Common myeloid progenitor, CD34-positive (primary cell): ENCODE measurements around the gene RELCH.
A peak's percentile ranks its signal among the peaks of the same experiment; 100 is the strongest.

Source experiments
- CTCF ChIA-PET: fragments of 350-600 bp; sonication (Branson Sonifier 250); formaldehyde crosslinking; loops from one replicate; lab custom pipeline; 2021; ENCODE audit warnings: antibody characterized with exemption; lab: Charles Lee
- POLR2A ChIA-PET: fragments of 350-600 bp; sonication (Branson Sonifier 250); formaldehyde crosslinking; loops from one replicate; lab custom pipeline; 2021; ENCODE audit warnings: antibody characterized with exemption; lab: Charles Lee
- DNase-seq, 3 donors: peaks; one replicate each; pipeline versions ENCODE4 v3.0.0 to v3.0.0-alpha.2; 2013
- H3K27ac ChIP-seq, 2 experiments: 1 replicate in 1 of 2; 2 replicates in 1 of 2; pipeline ENCODE4 v1.7.0; 2013; ENCODE audit warnings: inconsistent platforms in 2 of 2, low read length in 2 of 2, mild to moderate bottlenecking in 2 of 2, low read depth in 1 of 2, moderate library complexity in 1 of 2; ENCODE audit not compliant: severe bottlenecking in 2 of 2, insufficient read depth in 1 of 2, poor library complexity in 1 of 2
- H3K27me3 ChIP-seq, 5 experiments: replicated peaks in 2 of 5; 1 replicate in 3 of 5; 2 replicates in 2 of 5; pipeline versions ENCODE4 v1.6.1 to v1.7.0; 2013; ENCODE audit warnings: low read length in 4 of 5, mild to moderate bottlenecking in 2 of 5, moderate library complexity in 2 of 5, inconsistent platforms in 1 of 5; ENCODE audit not compliant: insufficient read depth in 5 of 5, control insufficient read depth in 4 of 5
- H3K36me3 ChIP-seq, 4 experiments: 1 replicate in 2 of 4; 2 replicates in 2 of 4; pipeline versions ENCODE4 v1.6.1 to v1.7.0; 2013; ENCODE audit warnings: low read length in 3 of 4, control low read depth in 1 of 4, mild to moderate bottlenecking in 1 of 4; ENCODE audit not compliant: control insufficient read depth in 4 of 4, insufficient read depth in 4 of 4
- H3K4me1 ChIP-seq, 4 experiments: 1 replicate in 3 of 4; 2 replicates in 1 of 4; pipeline versions ENCODE4 v1.6.1 to v1.7.1; 2013; ENCODE audit warnings: low read length in 3 of 4, mild to moderate bottlenecking in 3 of 4, control low read depth in 1 of 4, inconsistent platforms in 1 of 4, moderate library complexity in 1 of 4; ENCODE audit not compliant: control insufficient read depth in 4 of 4, insufficient read depth in 4 of 4; ENCODE audit errors: control extremely low read depth in 1 of 4
- H3K4me3 ChIP-seq, 7 experiments: 1 replicate in 4 of 7; 2 replicates in 3 of 7; pipeline versions ENCODE4 v1.5.1 to v1.7.0; 2013; ENCODE audit warnings: mild to moderate bottlenecking in 7 of 7, low read length in 6 of 7, moderate library complexity in 6 of 7, inconsistent platforms in 2 of 7, low read depth in 2 of 7, control low read depth in 1 of 7; ENCODE audit not compliant: insufficient read depth in 4 of 7, control insufficient read depth in 1 of 7; ENCODE audit errors: extremely low read depth in 1 of 7
- H3K9me3 ChIP-seq, 5 experiments: 1 replicate in 4 of 5; 2 replicates in 1 of 5; pipeline versions ENCODE4 v1.6.1 to v1.7.1; 2013; ENCODE audit warnings: low read length in 4 of 5, mild to moderate bottlenecking in 2 of 5, inconsistent platforms in 1 of 5, low read depth in 1 of 5, moderate library complexity in 1 of 5; ENCODE audit not compliant: control insufficient read depth in 4 of 5, insufficient read depth in 2 of 5; ENCODE audit errors: control extremely low read depth in 1 of 5
- WGBS: methylation state at CpG from one replicate; pipeline ENCODE4 v1.1.5; 2013; ENCODE audit not compliant: insufficient coverage; 5-methylcytosine and 5-hydroxymethylcytosine counted together

RELCH gene

GRCh38 chr18:62172298-62172697 is 14.8 kb upstream of the RELCH start:
- H3K36me3 ChIP-seq, result peaks cover 0 to 4% (median 0%) of the 10 kb centered on the region in 4 experiments

DNA sequence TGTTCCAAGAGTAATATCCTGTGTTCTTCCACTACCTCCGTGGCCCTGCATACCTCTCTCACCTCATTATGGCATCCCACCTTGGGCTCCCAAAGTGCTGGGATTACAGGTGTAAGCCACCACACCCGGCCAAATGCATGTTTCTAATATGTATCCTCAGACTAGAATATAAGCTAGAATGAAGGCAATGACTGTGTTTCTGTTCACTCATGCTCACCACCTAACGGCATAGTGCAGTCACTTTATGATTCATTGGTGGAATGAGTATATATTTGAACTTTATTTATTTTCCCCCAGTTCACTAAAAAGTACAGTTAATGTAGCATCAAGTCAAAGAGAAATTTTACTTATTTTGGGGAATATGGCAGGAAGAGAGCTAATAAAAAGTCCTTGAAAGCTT is 11.5 kb upstream of the RELCH start:
- ChIA-PET CTCF (interaction anchor here (1.8 to 3.1 kb wide), 3 partner anchors 10 to 75 kb away, joined by 6 to 8 read pairs (median 7); partner anchors contain the start of genes PIGN and RELCH), POLR2A (no interaction called here)
- no peak for DNase-seq
- H3K4me3 ChIP-seq, result no peak overlapping the region
- H3K4me1 ChIP-seq, result peaks cover 0 to 7% (median 3%) of the 10 kb centered on the region in 4 experiments
- no peaks in the 10 kb centered on the region for H3K27me3 ChIP-seq
- peaks cover 0 to 2% (median 0%) of the 10 kb centered on the region in 5 experiments for H3K9me3 ChIP-seq
- 100% methylated on average over 1 of the region's 3 CpGs for WGBS
- no peak overlapping the region for H3K27ac ChIP-seq
- peaks cover 0 to 6% (median 3%) of the 10 kb centered on the region in 4 experiments for H3K36me3 ChIP-seq

More at GRCh38 chr18:62172298-62172697, 14.8 kb upstream of the RELCH start:
- Histone ChIP-seq H3K27ac (no peak overlapping the region), H3K4me3 (no peak overlapping the region), H3K9me3 (peaks cover 0 to 3% (median 0%) of the 10 kb centered on the region in 5 experiments), H3K27me3 (no peaks in the 10 kb centered on the region), H3K4me1 (peaks cover 0 to under 1% (median 0%) of the 10 kb centered on the region in 4 experiments)
- ChIA-PET POLR2A (no interaction called here), CTCF (no interaction called here)
- no peak for DNase-seq

DNA sequence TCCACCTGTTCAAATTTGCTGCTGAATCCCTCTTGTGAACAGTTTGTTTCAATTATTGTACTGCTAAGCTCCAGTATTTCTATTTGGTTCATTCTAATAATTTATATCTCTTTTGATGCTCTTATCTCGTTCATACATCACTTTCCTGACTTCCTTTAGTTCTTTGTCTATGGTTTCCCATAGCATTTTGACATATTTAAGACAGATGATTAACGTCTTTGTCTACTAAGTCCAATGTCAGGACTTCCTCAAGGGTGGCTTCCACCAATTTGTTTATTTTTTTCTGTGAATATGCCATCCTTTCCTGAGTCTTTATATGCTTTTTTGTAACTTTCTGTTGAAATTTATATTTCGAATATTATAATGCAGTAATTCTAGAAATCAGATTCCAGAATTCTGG is 9.8 kb upstream of the RELCH start:
- POLR2A ChIA-PET, result interaction anchor here (0.6 kb wide), 1 partner anchor 1242 kb away, joined by 4 read pairs; no protein-coding TSS in a partner anchor
- Histone ChIP-seq H3K27me3 (no peaks in the 10 kb centered on the region), H3K27ac (no peak overlapping the region), H3K4me3 (peak overlapping the region in 1 of 7 experiments; percentile 10), H3K36me3 (peaks cover 0 to 6% (median 3%) of the 10 kb centered on the region in 4 experiments), H3K9me3 (peaks cover 0 to 2% (median 0%) of the 10 kb centered on the region in 5 experiments), H3K4me1 (peaks cover 0 to 7% (median 3%) of the 10 kb centered on the region in 4 experiments)
- CTCF ChIA-PET, result no interaction called here
- WGBS, result 17% methylated on average over 2 of the region's 3 CpGs
- DNase-seq, result peak in 1 of 3 donors; percentile 9

GRCh38 chr18:62179213-62179612 is 7.8 kb upstream of the RELCH start:
- no peak for DNase-seq
- Histone ChIP-seq H3K36me3 (peaks cover 0 to 6% (median 3%) of the 10 kb centered on the region in 4 experiments), H3K27ac (no peak overlapping the region), H3K9me3 (peaks cover 0 to 2% (median 0%) of the 10 kb centered on the region in 5 experiments), H3K4me1 (peaks cover 0 to 10% (median 3%) of the 10 kb centered on the region in 4 experiments), H3K4me3 (no peak overlapping the region), H3K27me3 (no peaks in the 10 kb centered on the region)
- CTCF ChIA-PET, result interaction anchor here (1.1 to 9.5 kb wide), 2 partner anchors 12 to 69 kb away, joined by 3 to 132 read pairs; no protein-coding TSS in a partner anchor
- POLR2A ChIA-PET, result no interaction called here
- 100% methylated on average over 4 of the region's 4 CpGs for WGBS

- peaks cover 0 to 25% (median 8%) of the 10 kb centered on the region in 4 experiments for H3K4me1 ChIP-seq
- WGBS, result 89% methylated on average over 3 of the region's 3 CpGs
- H3K4me3 ChIP-seq, result no peak overlapping the region
- no peaks in the 10 kb centered on the region for H3K27me3 ChIP-seq
- CTCF ChIA-PET, result interaction anchor here (1.1 to 9.5 kb wide), 7 partner anchors 8 to 402 kb away, joined by 3 to 132 read pairs (median 4); no protein-coding TSS in a partner anchor
- H3K27ac ChIP-seq, result no peak overlapping the region
- POLR2A ChIA-PET, result no interaction called here
- DNase-seq, result peak in 1 of 3 donors; percentile 18
- H3K9me3 ChIP-seq, result no peaks in the 10 kb centered on the region
- peaks cover 0 to 5% (median 1%) of the 10 kb centered on the region in 4 experiments for H3K36me3 ChIP-seq
Observed at GRCh38 chr18:62182220-62182619, 4.8 kb upstream of the RELCH start.

DNA sequence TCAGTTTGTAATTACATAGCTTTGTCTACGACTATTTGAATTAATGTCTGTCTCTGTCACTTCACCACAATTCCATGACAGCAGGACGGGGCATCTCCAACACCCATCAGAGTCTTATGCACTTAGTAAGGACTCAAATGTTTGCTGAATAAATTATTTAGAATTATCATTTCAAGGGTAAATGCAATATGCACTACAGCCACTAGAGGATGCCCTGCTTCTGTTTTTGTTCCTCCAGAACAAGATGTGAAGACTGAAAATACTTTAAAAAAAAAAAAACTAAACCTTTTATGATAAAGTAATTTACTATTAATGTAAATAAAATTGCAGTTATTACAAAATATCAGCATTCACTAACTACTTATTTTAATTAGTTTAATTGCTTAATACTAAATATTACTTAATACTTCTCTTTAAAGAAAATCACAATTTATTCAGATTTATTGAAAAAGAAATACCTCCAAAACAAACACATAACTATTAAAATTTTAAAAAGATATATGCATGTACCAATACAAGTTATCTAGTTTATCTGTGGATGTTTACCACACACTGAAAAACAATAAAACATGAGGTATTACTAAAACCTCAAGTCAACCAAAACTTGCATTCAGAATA is 3.4 kb upstream of the RELCH start:
- ChIA-PET POLR2A (no interaction called here), CTCF (interaction anchor here (0.6 to 9.5 kb wide), 14 partner anchors 9 to 799 kb away, joined by 3 to 132 read pairs (median 4); no protein-coding TSS in a partner anchor)
- Histone ChIP-seq H3K4me3 (no peak overlapping the region), H3K9me3 (no peaks in the 10 kb centered on the region), H3K36me3 (peaks cover 0 to 2% (median 0%) of the 10 kb centered on the region in 4 experiments), H3K27ac (no peak overlapping the region), H3K27me3 (no peaks in the 10 kb centered on the region), H3K4me1 (peaks cover 6 to 23% (median 10%) of the 10 kb centered on the region in 4 experiments)
- peak; percentile 71 to 86 (median 80) for DNase-seq
- no CpG with 5 or more reads among the region's 2 CpGs for WGBS

GRCh38 chr18:62186499-62186773 is 619 bp upstream of the RELCH start:
- H3K27me3 ChIP-seq, result no peaks in the 10 kb centered on the region
- CTCF ChIA-PET, result interaction anchor here (0.6 to 9.5 kb wide), 6 partner anchors 11 to 397 kb away, joined by 3 to 132 read pairs (median 6); no protein-coding TSS in a partner anchor
- POLR2A ChIA-PET, result interaction anchor here (1.1 to 1.9 kb wide), 2 partner anchors 16 to 62 kb away, joined by 3 to 6 read pairs; no protein-coding TSS in a partner anchor
- H3K4me3 ChIP-seq, result peak overlapping the region; percentile 84 to 99 (median 95)
- WGBS, result 0% methylated on average over 10 of the region's 12 CpGs
- DNase-seq, result no peak
- H3K9me3 ChIP-seq, result no peaks in the 10 kb centered on the region
- H3K36me3 ChIP-seq, result peaks cover 0 to 4% (median 0%) of the 10 kb centered on the region in 4 experiments
- peaks cover 13 to 46% (median 26%) of the 10 kb centered on the region in 4 experiments for H3K4me1 ChIP-seq
- H3K27ac ChIP-seq, result peak overlapping the region; percentile 72 to 87
